ENCODE data around the gene CCDC7.

CCDC7 gene

DNA sequence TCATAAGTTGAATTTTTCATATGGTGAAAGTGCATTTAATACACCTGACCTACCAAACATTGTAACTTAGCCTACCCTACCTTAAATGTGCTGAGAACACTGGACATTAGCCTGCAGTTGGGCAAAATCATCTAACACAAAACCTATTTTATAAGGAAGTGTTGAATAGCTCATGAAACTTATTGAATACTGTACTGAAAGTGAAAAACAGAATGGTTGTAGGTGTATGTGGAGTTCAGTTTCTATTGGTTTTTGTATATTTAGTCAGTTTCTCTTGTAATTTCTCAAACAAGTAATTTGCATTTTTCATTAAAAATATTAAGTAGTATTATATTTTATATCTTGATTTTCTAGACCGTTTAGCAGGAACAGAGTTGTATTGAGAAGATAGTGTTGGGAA is 15.3 kb downstream of the CCDC7 start:
- no peak for DNase-seq
- Histone ChIP-seq H3F3A (ENCODE audit: insufficient read depth, low read length) (no peaks in the 10 kb centered on the region), H3K9me2 (replicated peaks; ENCODE audit: insufficient read depth, low read length) (no peaks in the 10 kb centered on the region), H3K9ac (ENCODE audit: low read length) (no peak overlapping the region), H2AFZ (ENCODE audit: low read length) (no peak overlapping the region), H3K9me3 (replicated peaks; ENCODE audit: insufficient read depth, low read length) (no peaks in the 10 kb centered on the region), H3K79me2 (ENCODE audit: low read length) (no peaks in the 10 kb centered on the region), H3K4me1 (ENCODE audit: low read length) (0 out of 2 replicates have a peak, but pooled peaks cover 5% of the 10 kb centered on the region), H3K4me3 (ENCODE audit: low read length) (no peak overlapping the region), H3K36me3 (replicated peaks; ENCODE audit: insufficient read depth, low read length) (no peaks in the 10 kb centered on the region), H3K27me3 (replicated peaks; ENCODE audit: insufficient read depth, low read length) (no peaks in the 10 kb centered on the region), H3K27ac (ENCODE audit: low read length) (no peak overlapping the region), H3K4me2 (ENCODE audit: low read depth, low read length) (no peak overlapping the region), H4K20me1 (ENCODE audit: insufficient read depth, low read length) (no peaks in the 10 kb centered on the region)
- TF ChIP-seq CTCF (IDR thresholded peaks at IDR 0.05; ENCODE audit: low read length) (no peak), EZH2phosphoT487 (IDR thresholded peaks at IDR 0.05; ENCODE audit: low read length) (no peak), EZH2 (optimal IDR thresholded peaks at IDR 0.05; ENCODE audit: low read depth, low read length) (no peak)

DNA sequence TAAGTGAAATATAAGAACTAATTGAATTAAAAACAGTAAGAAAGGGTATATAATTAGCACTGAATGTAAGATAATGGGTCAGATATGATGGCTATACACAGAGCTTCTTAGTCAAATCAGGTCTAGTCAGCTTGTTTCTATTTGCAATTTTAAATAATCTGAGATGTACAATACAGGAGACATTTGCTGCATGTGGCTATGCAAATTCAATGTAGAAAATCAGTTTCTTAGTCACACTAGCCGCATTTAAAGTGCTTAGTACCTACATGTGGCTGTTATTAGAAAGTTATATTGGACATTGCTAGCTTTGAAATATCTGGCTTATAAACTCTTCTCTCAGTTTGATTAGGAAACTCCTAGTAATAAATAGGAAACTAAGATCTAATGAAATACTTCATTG is 25.3 kb downstream of the CCDC7 start:
- TF ChIP-seq CTCF (IDR thresholded peaks at IDR 0.05; ENCODE audit: low read length) (no peak), EZH2phosphoT487 (IDR thresholded peaks at IDR 0.05; ENCODE audit: low read length) (no peak), EZH2 (optimal IDR thresholded peaks at IDR 0.05; ENCODE audit: low read depth, low read length) (no peak)
- Histone ChIP-seq H3K79me2 (ENCODE audit: low read length) (no peaks in the 10 kb centered on the region), H3K4me1 (ENCODE audit: low read length) (no peaks in the 10 kb centered on the region), H3K9me2 (replicated peaks; ENCODE audit: insufficient read depth, low read length) (no peaks in the 10 kb centered on the region), H3K4me3 (ENCODE audit: low read length) (no peak overlapping the region), H3K4me2 (ENCODE audit: low read depth, low read length) (no peak overlapping the region), H3F3A (ENCODE audit: insufficient read depth, low read length) (no peaks in the 10 kb centered on the region), H3K36me3 (replicated peaks; ENCODE audit: insufficient read depth, low read length) (no peaks in the 10 kb centered on the region), H4K20me1 (ENCODE audit: insufficient read depth, low read length) (no peaks in the 10 kb centered on the region), H3K27ac (ENCODE audit: low read length) (no peak overlapping the region), H3K9ac (ENCODE audit: low read length) (no peak overlapping the region), H3K9me3 (replicated peaks; ENCODE audit: insufficient read depth, low read length) (no peaks in the 10 kb centered on the region), H3K27me3 (replicated peaks; ENCODE audit: insufficient read depth, low read length) (no peaks in the 10 kb centered on the region), H2AFZ (ENCODE audit: low read length) (no peak overlapping the region)
- DNase-seq: no peak

GRCh38 chr10:32477499-32477898 is 31.6 kb downstream of the CCDC7 start:
- Histone ChIP-seq H3K79me2 (ENCODE audit: low read length) (no peaks in the 10 kb centered on the region), H3K9me3 (replicated peaks; ENCODE audit: insufficient read depth, low read length) (no peaks in the 10 kb centered on the region), H2AFZ (ENCODE audit: low read length) (no peak overlapping the region), H3K4me3 (ENCODE audit: low read length) (no peak overlapping the region), H3K27me3 (replicated peaks; ENCODE audit: insufficient read depth, low read length) (no peaks in the 10 kb centered on the region), H3K36me3 (replicated peaks; ENCODE audit: insufficient read depth, low read length) (no peaks in the 10 kb centered on the region), H3K27ac (ENCODE audit: low read length) (no peak overlapping the region), H4K20me1 (ENCODE audit: insufficient read depth, low read length) (no peaks in the 10 kb centered on the region), H3K4me2 (ENCODE audit: low read depth, low read length) (no peak overlapping the region), H3F3A (ENCODE audit: insufficient read depth, low read length) (no peaks in the 10 kb centered on the region), H3K9ac (ENCODE audit: low read length) (no peak overlapping the region), H3K9me2 (replicated peaks; ENCODE audit: insufficient read depth, low read length) (no peaks in the 10 kb centered on the region), H3K4me1 (ENCODE audit: low read length) (no peaks in the 10 kb centered on the region)
- TF ChIP-seq EZH2 (optimal IDR thresholded peaks at IDR 0.05; ENCODE audit: low read depth, low read length) (no peak), CTCF (IDR thresholded peaks at IDR 0.05; ENCODE audit: low read length) (no peak), EZH2phosphoT487 (IDR thresholded peaks at IDR 0.05; ENCODE audit: low read length) (no peak)
- DNase-seq: no peak

All from MM.1S (cell line).